Caco-2 (cell line): ENCODE data around the gene EVA1A. TPM values are rescaled to one million over a fixed set of nuclear protein-coding genes. Genes with fewer than 3 reads are reported as not detected.

Experiments used
- BruUV-seq: library from RNA; stranded (reverse); fragments of 400-500 nt; replicated peaks from 2 replicates; lab custom pipeline; 2021; lab: Mats Ljungman, UMichigan
- CTCF ChIA-PET: fragments of 300-600 bp; sonication (Branson Sonifier 250); formaldehyde crosslinking; loops from one replicate; lab custom pipeline; 2022; ENCODE audit warnings: antibody characterized with exemption; lab: Charles Lee
- POLR2A ChIA-PET: fragments of 300-600 bp; sonication (Branson Sonifier 250); formaldehyde crosslinking; loops from one replicate; lab custom pipeline; 2022; ENCODE audit warnings: antibody characterized with exemption; lab: Charles Lee
- DNase-seq, 2 experiments: peaks; one replicate each; pipeline versions ENCODE4 v3.0.0 to v3.0.0-alpha.2; 2020 to 2022
- H3K27me3 ChIP-seq: replicated peaks from 2 replicates; pipeline ENCODE4 v1.6.0; 2011; ENCODE audit warnings: low read length; ENCODE audit not compliant: control insufficient read depth, insufficient read depth
- H3K36me3 ChIP-seq: 2 replicates; pipeline ENCODE4 v1.5.1; 2011; ENCODE audit warnings: low read length; ENCODE audit not compliant: control insufficient read depth, insufficient read depth
- H3K4me1 ChIP-seq: fragments of 250-450 bp; sonication (Bioruptor Pico); 2 replicates; pipeline ENCODE4 v1.5.1; 2020; ENCODE audit warnings: mild to moderate bottlenecking
- H3K4me3 ChIP-seq: 2 replicates; pipeline ENCODE4 v1.5.1; 2011; ENCODE audit warnings: low read depth, mild to moderate bottlenecking, control low read depth, low read length
- H3K9me3 ChIP-seq: fragments of 250-450 bp; sonication (Bioruptor Pico); 2 replicates; pipeline ENCODE4 v1.5.1; 2020; ENCODE audit warnings: mild to moderate bottlenecking, moderate library complexity
- H3K27ac Mint-ChIP-seq: one replicate; pipeline ENCODE4 v1.8.0; 2022; ENCODE audit warnings: mixed read lengths; ENCODE audit not compliant: unreplicated experiment
- H3K27me3 Mint-ChIP-seq: one replicate; pipeline ENCODE4 v1.8.0; 2022; ENCODE audit warnings: mixed read lengths; ENCODE audit not compliant: insufficient read depth, unreplicated experiment
- H3K36me3 Mint-ChIP-seq: one replicate; pipeline ENCODE4 v1.8.0; 2022; ENCODE audit warnings: mild to moderate bottlenecking, mixed read lengths; ENCODE audit not compliant: insufficient read depth, unreplicated experiment
- H3K4me1 Mint-ChIP-seq: one replicate; pipeline ENCODE4 v1.8.0; 2022; ENCODE audit warnings: low read depth, mixed read lengths; ENCODE audit not compliant: unreplicated experiment
- H3K4me3 Mint-ChIP-seq: one replicate; pipeline ENCODE4 v1.8.0; 2022; ENCODE audit warnings: mild to moderate bottlenecking, moderate library complexity, mixed read lengths; ENCODE audit not compliant: unreplicated experiment
- H3K9me3 Mint-ChIP-seq: one replicate; pipeline ENCODE4 v1.8.0; 2022; ENCODE audit warnings: mixed read lengths; ENCODE audit not compliant: unreplicated experiment
- intact Hi-C: fragments of 100-400 bp; cut with micrococcal nuclease; formaldehyde crosslinking; loops from one replicate; pipeline ENCODE4 v1.10.0; 2022; ENCODE audit not compliant: unreplicated experiment
- total RNA-seq: library from RNA; stranded (reverse); gene quantifications from 2 replicates; pipeline ENCODE4 v1.2.3, GENCODE V29; 2022
- TF ChIP-seq, protein P1 (sequence below), 2 experiments: fragments of 200-600 bp in 1 of 2; IDR thresholded peaks; 1 replicate in 1 of 2; 2 replicates in 1 of 2; pipeline versions ENCODE4 v1.5.1 to v1.8.0; 2011 to 2022; ENCODE audit warnings: antibody characterized with exemption in 1 of 2, control low read depth in 1 of 2, inconsistent platforms in 1 of 2, low read depth in 1 of 2, low read length in 1 of 2, mild to moderate bottlenecking in 1 of 2, moderate library complexity in 1 of 2; ENCODE audit not compliant: insufficient read depth in 1 of 2, severe bottlenecking in 1 of 2, unreplicated experiment in 1 of 2

Gene EVA1A
- total RNA-seq, 1 experiment from 2014 or later, result 0.25 TPM

DNA sequence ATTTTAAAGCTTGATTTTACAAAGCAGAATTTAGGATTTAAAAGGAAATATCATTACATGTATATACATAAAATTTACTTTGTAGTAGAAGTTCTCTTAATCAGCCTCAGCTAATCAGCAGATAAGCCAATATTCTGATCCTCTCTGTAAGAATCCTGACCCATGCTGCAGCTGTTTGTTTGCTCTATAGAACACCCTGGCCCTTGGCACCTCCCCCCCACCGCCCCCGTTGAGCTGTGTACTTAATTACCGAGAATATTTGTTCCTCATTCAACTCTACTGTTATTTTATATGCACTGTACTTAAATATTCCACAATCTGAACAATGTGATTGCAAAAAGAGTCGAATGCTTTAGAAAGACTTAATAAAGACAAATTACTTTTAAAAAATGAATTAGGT, 98.0 kb downstream of the EVA1A start:
- no TSS peak for BruUV-seq
- intact Hi-C loops, result loop anchor here (5.0 kb wide), 1 partner anchor 100 kb away; the partner anchor contains the start of gene EVA1A
- Histone ChIP-seq H3K9me3 (no peaks in the 10 kb centered on the region), H3K27me3 (no peaks in the 10 kb centered on the region), H3K36me3 (no peaks in the 10 kb centered on the region), H3K4me1 (no peaks in the 10 kb centered on the region), H3K4me3 (no peak overlapping the region)
- no peak overlapping the region for H3K27ac Mint-ChIP-seq
- no peak overlapping the region for H3K4me3 Mint-ChIP-seq
- H3K27me3 Mint-ChIP-seq, result peaks cover 17% of the 10 kb centered on the region
- no peaks in the 10 kb centered on the region for H3K36me3 Mint-ChIP-seq
- DNase-seq, result no peak
- ChIA-PET CTCF (interaction anchor here (1.2 kb wide), 1 partner anchor 165 kb away, joined by 6 read pairs; no protein-coding TSS in a partner anchor), POLR2A (no interaction called here)
- TF ChIP-seq, protein P1, sequence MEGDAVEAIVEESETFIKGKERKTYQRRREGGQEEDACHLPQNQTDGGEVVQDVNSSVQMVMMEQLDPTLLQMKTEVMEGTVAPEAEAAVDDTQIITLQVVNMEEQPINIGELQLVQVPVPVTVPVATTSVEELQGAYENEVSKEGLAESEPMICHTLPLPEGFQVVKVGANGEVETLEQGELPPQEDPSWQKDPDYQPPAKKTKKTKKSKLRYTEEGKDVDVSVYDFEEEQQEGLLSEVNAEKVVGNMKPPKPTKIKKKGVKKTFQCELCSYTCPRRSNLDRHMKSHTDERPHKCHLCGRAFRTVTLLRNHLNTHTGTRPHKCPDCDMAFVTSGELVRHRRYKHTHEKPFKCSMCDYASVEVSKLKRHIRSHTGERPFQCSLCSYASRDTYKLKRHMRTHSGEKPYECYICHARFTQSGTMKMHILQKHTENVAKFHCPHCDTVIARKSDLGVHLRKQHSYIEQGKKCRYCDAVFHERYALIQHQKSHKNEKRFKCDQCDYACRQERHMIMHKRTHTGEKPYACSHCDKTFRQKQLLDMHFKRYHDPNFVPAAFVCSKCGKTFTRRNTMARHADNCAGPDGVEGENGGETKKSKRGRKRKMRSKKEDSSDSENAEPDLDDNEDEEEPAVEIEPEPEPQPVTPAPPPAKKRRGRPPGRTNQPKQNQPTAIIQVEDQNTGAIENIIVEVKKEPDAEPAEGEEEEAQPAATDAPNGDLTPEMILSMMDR (IDR thresholded peaks at IDR 0.05; ENCODE audit: insufficient read depth in 1 of 2, low read depth in 1 of 2, low read length in 1 of 2, severe bottlenecking in 1 of 2, unreplicated experiment in 1 of 2), result no peak
- H3K4me1 Mint-ChIP-seq, result no peaks in the 10 kb centered on the region
- no peaks in the 10 kb centered on the region for H3K9me3 Mint-ChIP-seq

- Mint-ChIP-seq H3K27me3 (peaks cover 16% of the 10 kb centered on the region), H3K27ac (no peak overlapping the region), H3K4me1 (no peaks in the 10 kb centered on the region), H3K9me3 (no peaks in the 10 kb centered on the region), H3K4me3 (no peak overlapping the region), H3K36me3 (no peaks in the 10 kb centered on the region)
- TF ChIP-seq, protein P1 (IDR thresholded peaks at IDR 0.05; ENCODE audit: insufficient read depth in 1 of 2, low read depth in 1 of 2, low read length in 1 of 2, severe bottlenecking in 1 of 2, unreplicated experiment in 1 of 2), result no peak
- intact Hi-C loops, result loop anchor here (5.0 kb wide), 1 partner anchor 100 kb away; the partner anchor contains the start of gene EVA1A
- Histone ChIP-seq H3K9me3 (no peaks in the 10 kb centered on the region), H3K27me3 (no peaks in the 10 kb centered on the region), H3K36me3 (no peaks in the 10 kb centered on the region), H3K4me1 (no peaks in the 10 kb centered on the region), H3K4me3 (no peak overlapping the region)
- BruUV-seq, result no TSS peak
- POLR2A ChIA-PET, result no interaction called here
- no peak for DNase-seq
- CTCF ChIA-PET, result no interaction called here
Observed at GRCh38 chr2:75462206-75462605, 98.5 kb downstream of the EVA1A start.

DNA sequence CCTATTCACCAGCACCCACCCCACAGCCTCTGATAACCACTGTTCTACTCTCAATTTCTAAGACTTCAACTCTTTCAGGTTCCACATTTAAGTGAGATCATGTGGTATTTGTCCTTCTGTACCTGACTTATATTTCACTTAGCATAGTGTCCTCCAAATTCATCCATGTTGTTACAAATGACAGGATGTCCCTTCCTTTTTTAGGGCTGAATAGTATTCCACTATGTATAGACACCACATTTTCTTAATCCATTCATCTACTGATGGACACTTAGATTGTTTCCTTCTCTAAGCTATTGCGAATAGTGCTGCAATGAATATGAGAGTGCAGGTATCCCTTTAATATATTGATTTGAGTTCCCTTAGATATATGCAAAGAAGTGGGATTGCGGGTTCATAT, 100.1 kb downstream of the EVA1A start:
- peaks cover 16% of the 10 kb centered on the region for H3K27me3 Mint-ChIP-seq
- H3K4me1 Mint-ChIP-seq, result no peaks in the 10 kb centered on the region
- no peaks in the 10 kb centered on the region for H3K9me3 Mint-ChIP-seq
- no peak overlapping the region for H3K4me3 Mint-ChIP-seq
- Histone ChIP-seq H3K27me3 (no peaks in the 10 kb centered on the region), H3K4me1 (no peaks in the 10 kb centered on the region), H3K9me3 (no peaks in the 10 kb centered on the region), H3K4me3 (no peak overlapping the region), H3K36me3 (no peaks in the 10 kb centered on the region)
- POLR2A ChIA-PET, result no interaction called here
- intact Hi-C loops, result loop anchor here (5.0 kb wide), 1 partner anchor 102 kb away; the partner anchor contains the start of gene EVA1A
- H3K27ac Mint-ChIP-seq, result no peak overlapping the region
- BruUV-seq, result no TSS peak
- TF ChIP-seq, protein P1 (IDR thresholded peaks at IDR 0.05; ENCODE audit: insufficient read depth in 1 of 2, low read depth in 1 of 2, low read length in 1 of 2, severe bottlenecking in 1 of 2, unreplicated experiment in 1 of 2), result no peak
- CTCF ChIA-PET, result no interaction called here
- DNase-seq, result no peak
- H3K36me3 Mint-ChIP-seq, result no peaks in the 10 kb centered on the region
